MM.1S (cell line): ENCODE measurements around the gene MBLAC1.

Experiments used
- DNase-seq: peaks from one replicate; pipeline ENCODE4 v3.0.0-alpha.2; 2015
- H2AFZ ChIP-seq: fragments of 300-600 bp; sonication (generic); 2 replicates; pipeline ENCODE4 v1.6.0; 2016; ENCODE audit warnings: antibody characterized with exemption, low read length
- H3F3A ChIP-seq: fragments of 300-600 bp; sonication (generic); 2 replicates; pipeline ENCODE4 v1.6.1; 2016; ENCODE audit warnings: mild to moderate bottlenecking, antibody characterized with exemption, low read length, moderate library complexity, mixed read lengths; ENCODE audit not compliant: insufficient read depth
- H3K27ac ChIP-seq: fragments of 300-600 bp; sonication (generic); 2 replicates; pipeline ENCODE4 v1.5.1; 2016; ENCODE audit warnings: mild to moderate bottlenecking, low read length
- H3K27me3 ChIP-seq: fragments of 300-600 bp; sonication (generic); replicated peaks from 2 replicates; pipeline ENCODE4 v1.6.0; 2016; ENCODE audit warnings: low read length; ENCODE audit not compliant: insufficient read depth
- H3K36me3 ChIP-seq: fragments of 300-600 bp; sonication (generic); replicated peaks from 2 replicates; pipeline ENCODE4 v1.6.1; 2016; ENCODE audit warnings: mild to moderate bottlenecking, low read length, mixed read lengths; ENCODE audit not compliant: insufficient read depth
- H3K4me1 ChIP-seq: fragments of 300-600 bp; sonication (generic); 2 replicates; pipeline ENCODE4 v1.6.1; 2016; ENCODE audit warnings: low read length, mixed read lengths
- H3K4me2 ChIP-seq: fragments of 300-600 bp; sonication (generic); 2 replicates; pipeline ENCODE4 v1.6.0; 2016; ENCODE audit warnings: low read depth, low read length
- H3K4me3 ChIP-seq: fragments of 300-600 bp; sonication (generic); 2 replicates; pipeline ENCODE4 v1.5.1; 2016; ENCODE audit warnings: low read length, mixed read lengths
- H3K79me2 ChIP-seq: fragments of 300-600 bp; sonication (generic); 2 replicates; pipeline ENCODE4 v1.6.1; 2016; ENCODE audit warnings: mixed run types, low read length, mixed read lengths
- H3K9ac ChIP-seq: fragments of 300-600 bp; sonication (generic); 2 replicates; pipeline ENCODE4 v1.6.1; 2016; ENCODE audit warnings: low read length, mixed read lengths
- H3K9me2 ChIP-seq: fragments of 300-600 bp; sonication (generic); replicated peaks from 2 replicates; pipeline ENCODE4 v1.6.1; 2016; ENCODE audit warnings: mild to moderate bottlenecking, low read length, mixed read lengths; ENCODE audit not compliant: insufficient read depth
- H3K9me3 ChIP-seq: fragments of 300-600 bp; sonication (generic); replicated peaks from 2 replicates; pipeline ENCODE4 v1.6.1; 2016; ENCODE audit warnings: mild to moderate bottlenecking, low read length, mixed read lengths; ENCODE audit not compliant: insufficient read depth
- H4K20me1 ChIP-seq: fragments of 300-600 bp; sonication (generic); 2 replicates; pipeline ENCODE4 v1.6.1; 2016; ENCODE audit warnings: mild to moderate bottlenecking, low read length, moderate library complexity, mixed read lengths; ENCODE audit not compliant: insufficient read depth
- CTCF ChIP-seq: fragments of 300-600 bp; sonication (generic); IDR thresholded peaks from 2 replicates; pipeline ENCODE4 v1.5.1; 2016; ENCODE audit warnings: antibody characterized with exemption, low read length, mixed read lengths
- EZH2 ChIP-seq: fragments of 300-600 bp; sonication (generic); optimal IDR thresholded peaks from 2 replicates; pipeline ENCODE3; 2017; ENCODE audit warnings: low read depth, mild to moderate bottlenecking, antibody characterized with exemption, low read length, mixed read lengths
- EZH2phosphoT487 ChIP-seq: fragments of 300-600 bp; sonication (generic); IDR thresholded peaks from 2 replicates; pipeline ENCODE4 v1.6.1; 2018; ENCODE audit warnings: antibody characterized with exemption, low read length

Gene MBLAC1

GRCh38 chr7:100171087-100171681 is 44.4 kb downstream of the MBLAC1 start:
- Histone ChIP-seq H3K79me2 (no peaks in the 10 kb centered on the region), H3K9me3 (no peaks in the 10 kb centered on the region), H4K20me1 (no peaks in the 10 kb centered on the region), H3F3A (no peaks in the 10 kb centered on the region), H3K9me2 (no peaks in the 10 kb centered on the region), H3K4me1 (no peaks in the 10 kb centered on the region; the same call in 1 of the 2 replicates), H3K27ac (no peak overlapping the region), H3K4me3 (peak overlapping the region; percentile 47; the same call in 1 of the 2 replicates), H3K4me2 (peak overlapping the region; percentile 81; the same call in 1 of the 2 replicates), H2AFZ (no peak overlapping the region; the same call in 1 of the 2 replicates), H3K36me3 (no peaks in the 10 kb centered on the region), H3K9ac (no peak overlapping the region), H3K27me3 (peaks cover 88% of the 10 kb centered on the region)
- no peak for DNase-seq
- TF ChIP-seq EZH2phosphoT487: no peak
- no peak for TF ChIP-seq EZH2
- TF ChIP-seq CTCF: no peak

GRCh38 chr7:100171840-100172239 is 45.1 kb downstream of the MBLAC1 start:
- H3K4me2 ChIP-seq: peak overlapping the region; percentile 81
- no peak overlapping the region for H2AFZ ChIP-seq
- peak overlapping the region; percentile 47; the same call in 1 of the 2 replicates for H3K4me3 ChIP-seq
- no peaks in the 10 kb centered on the region for H4K20me1 ChIP-seq
- DNase-seq: no peak
- no peak overlapping the region for H3K9ac ChIP-seq
- H3K4me1 ChIP-seq: no peaks in the 10 kb centered on the region; the same call in 1 of the 2 replicates
- H3K79me2 ChIP-seq: no peaks in the 10 kb centered on the region
- H3F3A ChIP-seq: no peaks in the 10 kb centered on the region
- no peak overlapping the region for H3K27ac ChIP-seq
- H3K9me3 ChIP-seq: no peaks in the 10 kb centered on the region
- H3K36me3 ChIP-seq: no peaks in the 10 kb centered on the region
- no peaks in the 10 kb centered on the region for H3K9me2 ChIP-seq
- peaks cover 88% of the 10 kb centered on the region for H3K27me3 ChIP-seq
- TF ChIP-seq EZH2 (peak; percentile 54), EZH2phosphoT487 (no peak)

DNA sequence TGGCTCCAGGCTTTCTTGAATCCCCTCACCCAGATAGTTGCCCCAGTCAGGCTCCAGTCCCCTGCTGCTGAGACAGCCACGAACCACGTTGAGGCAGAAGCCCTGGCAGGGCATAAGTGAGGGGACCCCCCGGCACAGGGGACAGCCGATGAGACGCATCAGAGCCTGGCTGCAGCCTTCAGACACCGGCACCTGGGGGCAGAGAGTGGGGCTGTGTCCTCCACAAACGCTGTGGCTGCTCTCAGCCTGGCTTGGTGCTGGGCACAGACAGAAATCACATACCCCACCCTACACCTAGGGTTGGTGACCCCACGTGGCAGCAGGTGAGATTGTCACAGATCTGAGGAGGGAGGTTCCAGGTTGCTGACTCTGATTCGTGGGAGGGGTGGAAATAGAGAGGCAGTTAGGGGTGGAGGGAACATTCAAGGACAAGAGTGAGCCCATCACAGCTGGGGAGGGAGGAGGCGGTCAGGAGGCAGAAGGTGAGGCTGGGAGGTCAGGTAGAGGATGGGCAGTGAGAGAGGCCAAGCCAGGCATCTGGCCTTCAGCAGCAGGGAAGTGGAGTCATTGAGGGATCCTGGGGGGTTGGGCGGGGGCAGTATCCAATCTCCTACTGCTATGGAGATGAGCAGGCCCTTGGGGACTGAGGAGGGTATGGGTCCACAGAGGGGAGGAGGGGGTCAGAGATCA is 47.2 kb downstream of the MBLAC1 start:
- H3K9ac ChIP-seq: no peak overlapping the region
- peaks cover 5% of the 10 kb centered on the region; the same call in 1 of the 2 replicates for H3K4me1 ChIP-seq
- no peak for DNase-seq
- H3F3A ChIP-seq: no peaks in the 10 kb centered on the region
- no peaks in the 10 kb centered on the region for H3K36me3 ChIP-seq
- no peak overlapping the region for H2AFZ ChIP-seq
- no peak overlapping the region for H3K27ac ChIP-seq
- peaks cover 80% of the 10 kb centered on the region for H3K27me3 ChIP-seq
- no peaks in the 10 kb centered on the region for H4K20me1 ChIP-seq
- H3K9me2 ChIP-seq: no peaks in the 10 kb centered on the region
- H3K4me3 ChIP-seq: no peak overlapping the region
- TF ChIP-seq EZH2 (no peak), CTCF (peak; percentile 13; the same call in 1 of the 2 replicates)
- no peaks in the 10 kb centered on the region for H3K9me3 ChIP-seq
- no peak overlapping the region for H3K4me2 ChIP-seq
- no peaks in the 10 kb centered on the region for H3K79me2 ChIP-seq

- peaks cover 79% of the 10 kb centered on the region for H3K27me3 ChIP-seq
- no peaks in the 10 kb centered on the region for H3K79me2 ChIP-seq
- no peak overlapping the region for H3K9ac ChIP-seq
- H3F3A ChIP-seq: no peaks in the 10 kb centered on the region
- H3K4me1 ChIP-seq: peaks cover 5% of the 10 kb centered on the region; the same call in 1 of the 2 replicates
- H3K27ac ChIP-seq: no peak overlapping the region
- H3K9me3 ChIP-seq: no peaks in the 10 kb centered on the region
- H3K4me2 ChIP-seq: no peak overlapping the region
- H2AFZ ChIP-seq: no peak overlapping the region
- H3K4me3 ChIP-seq: no peak overlapping the region
- no peak for DNase-seq
- H4K20me1 ChIP-seq: no peaks in the 10 kb centered on the region
- H3K9me2 ChIP-seq: no peaks in the 10 kb centered on the region
- TF ChIP-seq CTCF (no peak), EZH2phosphoT487 (no peak), EZH2 (no peak)
- no peaks in the 10 kb centered on the region for H3K36me3 ChIP-seq
Measured at GRCh38 chr7:100174582-100174981, 47.8 kb downstream of the MBLAC1 start.
